MCF 10A (cell line): ENCODE data around the gene DCUN1D3. TPM values are rescaled to one million over a fixed set of nuclear protein-coding genes. Genes with fewer than 3 reads are reported as not detected.

ENCODE experiments used
- BruUV-seq: library from RNA; stranded (reverse); fragments of 400-500 nt; replicated peaks from 2 replicates; lab custom pipeline; 2021; lab: Mats Ljungman, UMichigan
- CTCF ChIA-PET: fragments of 300-600 bp; sonication (Branson Sonifier 250); formaldehyde crosslinking; extraction: SDS; loops from one replicate; lab custom pipeline; 2021; ENCODE audit warnings: antibody characterized with exemption, inconsistent platforms; lab: Yijun Ruan, JAX
- POLR2A ChIA-PET: fragments of 300-600, 350-650 bp; sonication (Branson Sonifier 250); formaldehyde crosslinking; extraction: SDS; loops from one replicate; lab custom pipeline; 2020; ENCODE audit warnings: antibody characterized with exemption, inconsistent platforms; lab: Yijun Ruan, JAX
- DNase-seq: peaks from one replicate; pipeline ENCODE4 v3.0.0-alpha.2; 2018; ENCODE audit not compliant: unreplicated experiment
- H3K27ac Mint-ChIP-seq: one replicate; pipeline ENCODE4 v1.8.0; 2022; ENCODE audit warnings: mild to moderate bottlenecking, low read depth, mixed read lengths; ENCODE audit not compliant: unreplicated experiment
- H3K27me3 Mint-ChIP-seq: one replicate; pipeline ENCODE4 v1.8.0; 2022; ENCODE audit warnings: mixed read lengths; ENCODE audit not compliant: insufficient read depth, unreplicated experiment
- H3K36me3 Mint-ChIP-seq: one replicate; pipeline ENCODE4 v1.8.0; 2022; ENCODE audit warnings: mild to moderate bottlenecking, moderate library complexity, mixed read lengths; ENCODE audit not compliant: insufficient read depth, unreplicated experiment
- H3K4me1 Mint-ChIP-seq: one replicate; pipeline ENCODE4 v1.8.0; 2022; ENCODE audit warnings: mixed read lengths; ENCODE audit not compliant: insufficient read depth, unreplicated experiment
- H3K4me3 Mint-ChIP-seq: one replicate; pipeline ENCODE4 v1.8.0; 2022; ENCODE audit warnings: mild to moderate bottlenecking, moderate library complexity, mixed read lengths; ENCODE audit not compliant: unreplicated experiment
- H3K9me3 Mint-ChIP-seq: one replicate; pipeline ENCODE4 v1.8.0; 2022; ENCODE audit warnings: mixed read lengths; ENCODE audit not compliant: unreplicated experiment
- intact Hi-C: fragments of 100-400 bp; cut with micrococcal nuclease; formaldehyde crosslinking; loops from 2 replicates; pipeline ENCODE4 v1.14.1; 2022
- total RNA-seq: library from RNA; stranded (reverse); gene quantifications from 2 replicates; pipeline ENCODE4 v1.2.3, GENCODE V29; 2022
- TF ChIP-seq, protein P1 (sequence below): fragments of 200-600 bp; IDR thresholded peaks from one replicate; pipeline ENCODE4 v1.8.0; 2022; ENCODE audit warnings: antibody characterized with exemption, mild to moderate bottlenecking; ENCODE audit not compliant: unreplicated experiment

The DCUN1D3 gene
- total RNA-seq, 1 experiment from 2014 or later, result 31.7 TPM

- H3K9me3 Mint-ChIP-seq, result no peaks in the 10 kb centered on the region
- POLR2A ChIA-PET, result no interaction called here
- no TSS peak for BruUV-seq
- DNase-seq, result no peak
- peaks cover 19% of the 10 kb centered on the region for H3K36me3 Mint-ChIP-seq
- intact Hi-C loops, result no loop called here
- H3K27ac Mint-ChIP-seq, result no peak overlapping the region
- CTCF ChIA-PET, result interaction anchor here (0.6 kb wide), 2 partner anchors 10 to 329 kb away, joined by 4 read pairs; no protein-coding TSS in a partner anchor
- TF ChIP-seq, protein P1, sequence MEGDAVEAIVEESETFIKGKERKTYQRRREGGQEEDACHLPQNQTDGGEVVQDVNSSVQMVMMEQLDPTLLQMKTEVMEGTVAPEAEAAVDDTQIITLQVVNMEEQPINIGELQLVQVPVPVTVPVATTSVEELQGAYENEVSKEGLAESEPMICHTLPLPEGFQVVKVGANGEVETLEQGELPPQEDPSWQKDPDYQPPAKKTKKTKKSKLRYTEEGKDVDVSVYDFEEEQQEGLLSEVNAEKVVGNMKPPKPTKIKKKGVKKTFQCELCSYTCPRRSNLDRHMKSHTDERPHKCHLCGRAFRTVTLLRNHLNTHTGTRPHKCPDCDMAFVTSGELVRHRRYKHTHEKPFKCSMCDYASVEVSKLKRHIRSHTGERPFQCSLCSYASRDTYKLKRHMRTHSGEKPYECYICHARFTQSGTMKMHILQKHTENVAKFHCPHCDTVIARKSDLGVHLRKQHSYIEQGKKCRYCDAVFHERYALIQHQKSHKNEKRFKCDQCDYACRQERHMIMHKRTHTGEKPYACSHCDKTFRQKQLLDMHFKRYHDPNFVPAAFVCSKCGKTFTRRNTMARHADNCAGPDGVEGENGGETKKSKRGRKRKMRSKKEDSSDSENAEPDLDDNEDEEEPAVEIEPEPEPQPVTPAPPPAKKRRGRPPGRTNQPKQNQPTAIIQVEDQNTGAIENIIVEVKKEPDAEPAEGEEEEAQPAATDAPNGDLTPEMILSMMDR, result no peak
- H3K4me3 Mint-ChIP-seq, result no peak overlapping the region
- H3K27me3 Mint-ChIP-seq, result no peaks in the 10 kb centered on the region
- no peaks in the 10 kb centered on the region for H3K4me1 Mint-ChIP-seq
Measured at GRCh38 chr16:20928774-20929411, 28.7 kb upstream of the DCUN1D3 start.

DNA sequence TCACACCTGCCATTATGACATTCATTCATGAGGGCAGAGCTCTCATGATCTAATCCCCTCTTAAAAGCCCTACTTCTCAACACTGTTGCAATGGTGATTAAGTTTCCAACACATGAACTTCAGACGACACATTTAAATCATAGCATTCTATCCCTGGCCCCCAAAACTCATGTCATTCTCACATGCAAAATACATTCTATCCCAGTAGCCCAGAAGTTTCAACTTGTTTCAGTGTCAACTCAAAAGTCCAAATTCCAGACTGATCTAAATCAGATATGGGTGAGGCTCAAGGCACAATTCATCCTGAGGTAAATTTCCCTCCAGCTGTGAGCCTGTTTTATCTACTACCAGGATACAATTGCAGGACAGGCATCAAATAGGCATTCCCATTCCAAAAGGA lies 25.6 kb upstream of the DCUN1D3 start:
- CTCF ChIA-PET, result interaction anchor here (0.6 kb wide), 1 partner anchor 14 kb away, joined by 3 read pairs; no protein-coding TSS in a partner anchor
- BruUV-seq, result no TSS peak
- peaks cover 38% of the 10 kb centered on the region for H3K36me3 Mint-ChIP-seq
- no peaks in the 10 kb centered on the region for H3K9me3 Mint-ChIP-seq
- H3K4me1 Mint-ChIP-seq, result no peaks in the 10 kb centered on the region
- intact Hi-C loops, result no loop called here
- no peak overlapping the region for H3K4me3 Mint-ChIP-seq
- no peak for DNase-seq
- H3K27ac Mint-ChIP-seq, result no peak overlapping the region
- POLR2A ChIA-PET, result no interaction called here
- no peaks in the 10 kb centered on the region for H3K27me3 Mint-ChIP-seq
- TF ChIP-seq, protein P1, result no peak

GRCh38 chr16:20923876-20924275 lies 23.7 kb upstream of the DCUN1D3 start:
- POLR2A ChIA-PET, result interaction anchor here (0.6 kb wide), 1 partner anchor 39 kb away, joined by 3 read pairs; no protein-coding TSS in a partner anchor
- H3K27me3 Mint-ChIP-seq, result no peaks in the 10 kb centered on the region
- intact Hi-C loops, result no loop called here
- no peak for DNase-seq
- CTCF ChIA-PET, result interaction anchor here (0.6 to 0.7 kb wide), 2 partner anchors 10 to 265 kb away, joined by 3 read pairs; no protein-coding TSS in a partner anchor
- peaks cover 5% of the 10 kb centered on the region for H3K4me1 Mint-ChIP-seq
- no peaks in the 10 kb centered on the region for H3K9me3 Mint-ChIP-seq
- H3K27ac Mint-ChIP-seq, result peak overlapping the region; percentile 59
- peaks cover 38% of the 10 kb centered on the region for H3K36me3 Mint-ChIP-seq
- no TSS peak for BruUV-seq
- TF ChIP-seq, protein P1, result no peak
- no peak overlapping the region for H3K4me3 Mint-ChIP-seq

DNA sequence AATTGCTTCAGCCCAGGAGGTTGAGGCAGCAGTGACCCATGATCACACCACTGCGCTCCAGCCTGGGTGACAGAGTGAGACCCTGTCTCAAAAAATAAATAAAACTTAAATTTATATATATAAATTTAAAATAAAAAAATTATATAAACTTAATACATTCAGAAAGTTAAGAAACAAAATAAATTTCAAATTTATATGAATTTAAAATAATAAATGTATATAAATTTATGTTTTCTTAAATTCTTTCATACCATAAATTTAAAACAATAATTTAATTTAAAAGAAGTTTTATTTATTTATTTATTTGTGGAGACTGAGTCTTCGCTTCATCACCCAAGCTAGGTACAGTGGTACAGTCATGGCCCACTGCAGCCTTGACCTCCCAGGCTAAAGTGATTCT lies 20.6 kb upstream of the DCUN1D3 start:
- DNase-seq, result no peak
- no peaks in the 10 kb centered on the region for H3K27me3 Mint-ChIP-seq
- TF ChIP-seq, protein P1, result no peak
- CTCF ChIA-PET, result interaction anchor here (0.5 to 2.3 kb wide), 4 partner anchors 22 to 218 kb away, joined by 3 to 6 read pairs (median 4); no protein-coding TSS in a partner anchor
- POLR2A ChIA-PET, result interaction anchor here (1.0 to 1.2 kb wide), 2 partner anchors 21 to 23 kb away, joined by 3 read pairs; partner anchors contain the start of gene DCUN1D3
- H3K4me3 Mint-ChIP-seq, result no peak overlapping the region
- H3K9me3 Mint-ChIP-seq, result no peaks in the 10 kb centered on the region
- peaks cover 22% of the 10 kb centered on the region for H3K4me1 Mint-ChIP-seq
- H3K36me3 Mint-ChIP-seq, result peaks cover 44% of the 10 kb centered on the region
- no TSS peak for BruUV-seq
- intact Hi-C loops, result no loop called here
- no peak overlapping the region for H3K27ac Mint-ChIP-seq
